Measurements from ENCODE around the gene GPR132. TPM values are rescaled to one million over a fixed set of nuclear protein-coding genes. Genes with fewer than 3 reads are reported as not detected.

Gene GPR132
- total and polyA plus RNA-seq, 2 of the 13 experiments (the other 11 are each of a cell fraction or from before 2014, with no cell fraction given): not detected

DNA sequence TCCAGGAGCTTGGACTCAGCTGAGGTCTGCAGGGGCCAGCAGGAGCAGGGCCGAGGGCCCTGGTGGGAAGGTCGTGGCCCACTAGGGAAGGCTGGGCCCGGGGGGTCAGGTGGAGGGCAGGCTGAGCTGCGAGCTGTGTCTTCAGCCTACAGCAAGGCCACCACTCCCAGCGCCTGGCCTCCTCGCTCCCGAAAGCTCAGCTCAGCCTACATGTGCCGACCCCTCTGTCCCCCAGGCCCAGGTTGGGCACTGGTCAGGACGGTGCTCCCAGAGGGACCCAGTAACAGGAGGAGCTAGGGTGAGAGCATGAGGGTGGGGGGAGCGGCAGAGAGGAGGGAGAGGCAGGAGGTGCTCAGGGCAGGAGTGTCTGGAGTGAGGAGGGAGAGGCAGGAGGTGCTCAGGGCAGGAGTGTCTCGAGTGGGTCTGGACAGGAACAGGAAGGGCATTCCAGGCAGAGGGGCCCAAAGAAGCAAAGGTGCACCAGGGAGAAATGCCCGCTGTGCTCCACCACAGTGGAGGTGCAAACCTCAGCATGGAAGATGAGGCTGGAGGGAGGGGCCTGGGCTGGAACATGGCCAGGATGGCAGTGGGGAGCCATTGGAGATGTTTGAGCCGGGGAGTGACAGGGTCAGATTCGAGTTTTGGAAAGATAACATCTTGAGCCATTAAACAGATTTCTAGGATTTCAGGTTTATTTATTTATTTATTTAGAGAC, 29.1 kb upstream of the GPR132 start:
- in situ Hi-C loops (cut with HindIII; ENCODE audit: extremely low pct_ligation_motif_present, low pct_unique_long_range_greater_than_20kb): loop anchor here (10.0 kb wide), 1 partner anchor 50 kb away; no protein-coding TSS in a partner anchor
- Histone ChIP-seq H3K36me3 (replicated peaks in 1 of 2; ENCODE audit: control insufficient read depth in 1 of 2, insufficient read depth in 2 of 2, low read length in 2 of 2) (no peaks in the 10 kb centered on the region), H3K9ac (ENCODE audit: insufficient read depth, low read depth, low read length) (no peak overlapping the region), H3K79me2 (ENCODE audit: insufficient read depth, low read length) (no peaks in the 10 kb centered on the region), H3K4me1 (ENCODE audit: insufficient read depth, low read length) (peaks cover 34% of the 10 kb centered on the region), H3K27me3 (ENCODE audit: control insufficient read depth in 1 of 2, insufficient read depth in 2 of 2, low read length in 2 of 2) (peaks cover 5 to 42% of the 10 kb centered on the region in 2 experiments; a peak in 4 of 5 replicates), H3K9me3 (ENCODE audit: low read length) (peaks cover under 1% of the 10 kb centered on the region; the same call in 1 of the 2 replicates), H3K4me3 (replicated peaks in 1 of 3; ENCODE audit: insufficient read depth in 1 of 3, low read depth in 2 of 3, low read length in 3 of 3) (peak overlapping the region in 1 of 3 experiments; percentile 33; a peak in 1 of 6 replicates), H3K27ac (ENCODE audit: extremely low read length, insufficient read depth, low read length) (no peak overlapping the region), H3K4me2 (ENCODE audit: low read depth, low read length) (no peak overlapping the region; the same call in 1 of the 2 replicates), H4K20me1 (ENCODE audit: insufficient read depth, low read length) (peaks cover 5% of the 10 kb centered on the region; the same call in 1 of the 2 replicates), H2AFZ (ENCODE audit: low read length) (no peak overlapping the region)
- FAIRE-seq: no peak
- POLR2A ChIA-PET: no interaction called here
- BruUV-seq (replicated peaks): no TSS peak
- intact Hi-C loops (cut with micrococcal nuclease; ENCODE audit: unreplicated experiment): loop anchor here (5.0 kb wide), 1 partner anchor 93 kb away; no protein-coding TSS in a partner anchor
- 42% methylated on average over 9 of the region's 14 CpGs for WGBS (ENCODE audit: low lambda C conversion rate)
- TF ChIP-seq, protein P1, sequence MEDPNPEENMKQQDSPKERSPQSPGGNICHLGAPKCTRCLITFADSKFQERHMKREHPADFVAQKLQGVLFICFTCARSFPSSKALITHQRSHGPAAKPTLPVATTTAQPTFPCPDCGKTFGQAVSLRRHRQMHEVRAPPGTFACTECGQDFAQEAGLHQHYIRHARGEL (CRISPR knock-in tag; IDR thresholded peaks at IDR 0.05): 0 out of 2 replicates have a peak, but pooled peaks have one; percentile 56
- no peak for TF ChIP-seq BHLHE40 (IDR thresholded peaks at IDR 0.05; ENCODE audit: low read length)
- TF ChIP-seq, protein P2, sequence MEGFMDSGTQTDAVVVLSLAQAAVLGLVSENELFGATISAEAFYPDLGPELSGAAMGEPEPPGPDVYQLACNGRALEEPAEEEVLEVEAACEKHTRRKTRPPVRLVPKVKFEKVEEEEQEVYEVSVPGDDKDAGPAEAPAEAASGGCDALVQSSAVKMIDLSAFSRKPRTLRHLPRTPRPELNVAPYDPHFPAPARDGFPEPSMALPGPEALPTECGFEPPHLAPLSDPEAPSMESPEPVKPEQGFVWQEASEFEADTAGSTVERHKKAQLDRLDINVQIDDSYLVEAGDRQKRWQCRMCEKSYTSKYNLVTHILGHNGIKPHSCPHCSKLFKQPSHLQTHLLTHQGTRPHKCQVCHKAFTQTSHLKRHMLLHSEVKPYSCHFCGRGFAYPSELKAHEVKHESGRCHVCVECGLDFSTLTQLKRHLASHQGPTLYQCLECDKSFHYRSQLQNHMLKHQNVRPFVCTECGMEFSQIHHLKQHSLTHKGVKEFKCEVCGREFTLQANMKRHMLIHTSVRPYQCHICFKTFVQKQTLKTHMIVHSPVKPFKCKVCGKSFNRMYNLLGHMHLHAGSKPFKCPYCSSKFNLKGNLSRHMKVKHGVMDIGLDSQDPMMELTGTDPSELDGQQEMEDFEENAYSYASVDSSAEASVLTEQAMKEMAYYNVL (CRISPR knock-in tag; IDR thresholded peaks at IDR 0.05; ENCODE audit: borderline replicate concordance): 0 out of 2 replicates have a peak, but pooled peaks have one; percentile 23
- DNase-seq (ENCODE audit: low spot score): no peak
- CTCF ChIA-PET (ENCODE audit: low intra/inter-chr PET ratio, low total read pairs): no interaction called here
- ATAC-seq: no peak

Data from HepG2 (cell line).